Non-pigmented ciliary epithelial cell (primary cell): ENCODE measurements around the gene FBN1.

Experiments used
- DNase-seq: peaks from one replicate; pipeline ENCODE4 v3.0.0-alpha.2; 2010; ENCODE audit warnings: low read depth

Gene FBN1

GRCh38 chr15:48426941-48427340 is 218.6 kb downstream of the FBN1 start:
- DNase-seq, result no peak

GRCh38 chr15:48426044-48426443 is 219.5 kb downstream of the FBN1 start:
- DNase-seq, result no peak

GRCh38 chr15:48425051-48425450 is 220.5 kb downstream of the FBN1 start:
- no peak for DNase-seq

GRCh38 chr15:48423896-48424475 is 221.5 kb downstream of the FBN1 start:
- no peak for DNase-seq

GRCh38 chr15:48423342-48423741 is 222.2 kb downstream of the FBN1 start:
- no peak for DNase-seq

GRCh38 chr15:48422401-48422800 is 223.1 kb downstream of the FBN1 start:
- DNase-seq, result no peak

GRCh38 chr15:48421362-48421761 is 224.1 kb downstream of the FBN1 start:
- DNase-seq, result no peak

- no peak for DNase-seq
Observed at GRCh38 chr15:48419896-48420295, 225.6 kb downstream of the FBN1 start.

GRCh38 chr15:48418343-48418742 is 227.2 kb downstream of the FBN1 start:
- no peak for DNase-seq

GRCh38 chr15:48416301-48416700 is 229.2 kb downstream of the FBN1 start:
- DNase-seq, result no peak

- no peak for DNase-seq
Observed at GRCh38 chr15:48415036-48415886, 230.2 kb downstream of the FBN1 start.

GRCh38 chr15:48414015-48414414 is 231.5 kb downstream of the FBN1 start:
- no peak for DNase-seq

- DNase-seq, result no peak
Observed at GRCh38 chr15:48413304-48413703, 232.2 kb downstream of the FBN1 start.

GRCh38 chr15:48411971-48412591 is 233.4 kb downstream of the FBN1 start:
- no peak for DNase-seq

GRCh38 chr15:48409623-48410022 is 235.9 kb downstream of the FBN1 start:
- DNase-seq, result no peak

- no peak for DNase-seq
Observed at GRCh38 chr15:48408327-48408726, 237.2 kb downstream of the FBN1 start.

- no peak for DNase-seq
Observed at GRCh38 chr15:48407646-48408045, 237.9 kb downstream of the FBN1 start.

GRCh38 chr15:48406911-48407310 is 238.6 kb downstream of the FBN1 start:
- no peak for DNase-seq

GRCh38 chr15:48406266-48406891 is 239.1 kb downstream of the FBN1 start:
- no peak for DNase-seq

- DNase-seq, result no peak
Observed at GRCh38 chr15:48402427-48403177, 242.9 kb downstream of the FBN1 start.

GRCh38 chr15:48400086-48400485 is 245.4 kb downstream of the FBN1 start:
- no peak for DNase-seq

GRCh38 chr15:48397841-48398240 is 247.7 kb downstream of the FBN1 start:
- DNase-seq, result no peak
